HuH-7 (cell line): ENCODE results near the gene PCSK9.

Experiments
- DNase-seq: peaks from one replicate; pipeline ENCODE4 v3.0.0; 2011; ENCODE audit warnings: low spot score

PCSK9 gene

GRCh38 chr1:55044617-55045397 lies 5.5 kb downstream of the PCSK9 start:
- no peak for DNase-seq

DNA sequence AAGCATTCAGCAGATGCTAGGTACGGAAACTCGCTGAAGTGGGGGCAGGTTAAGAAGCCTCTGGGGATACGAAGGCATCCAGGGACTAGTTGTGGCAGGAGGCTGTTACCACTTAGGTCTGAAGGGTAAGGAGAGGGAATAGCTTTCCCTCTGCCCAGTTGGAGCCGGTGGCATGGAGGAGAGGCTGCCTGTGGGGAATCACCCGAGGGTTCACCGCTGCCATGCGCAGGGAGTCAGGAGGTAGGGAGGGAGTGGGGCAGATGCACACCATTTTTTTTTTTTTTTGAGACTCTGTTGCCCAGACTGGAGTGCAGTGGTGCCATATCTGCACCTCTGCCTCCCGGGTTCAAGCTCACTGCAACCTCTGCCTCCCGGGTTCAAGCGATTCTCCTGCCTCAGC lies 6.1 kb downstream of the PCSK9 start:
- no peak for DNase-seq

DNA sequence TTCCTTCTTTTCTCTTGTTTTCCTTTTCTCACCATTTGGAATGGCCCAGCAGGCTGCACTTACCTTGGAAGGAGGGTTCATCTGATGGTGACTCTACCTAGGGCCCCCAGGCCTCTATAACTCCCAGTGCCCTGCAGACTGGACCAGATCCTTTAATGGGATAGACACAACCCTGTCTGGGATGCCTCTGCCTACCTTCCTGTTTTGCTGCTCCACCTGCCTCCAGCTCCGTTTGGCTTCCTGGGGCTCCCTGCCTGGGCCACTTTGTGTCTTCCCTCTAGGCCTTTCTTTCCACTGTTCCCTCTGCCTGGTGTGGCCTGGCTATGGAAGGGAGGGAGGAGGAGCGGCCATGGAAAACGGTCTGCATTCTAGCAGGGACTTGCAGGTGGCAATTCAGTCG lies 7.5 kb downstream of the PCSK9 start:
- DNase-seq, result no peak

DNA sequence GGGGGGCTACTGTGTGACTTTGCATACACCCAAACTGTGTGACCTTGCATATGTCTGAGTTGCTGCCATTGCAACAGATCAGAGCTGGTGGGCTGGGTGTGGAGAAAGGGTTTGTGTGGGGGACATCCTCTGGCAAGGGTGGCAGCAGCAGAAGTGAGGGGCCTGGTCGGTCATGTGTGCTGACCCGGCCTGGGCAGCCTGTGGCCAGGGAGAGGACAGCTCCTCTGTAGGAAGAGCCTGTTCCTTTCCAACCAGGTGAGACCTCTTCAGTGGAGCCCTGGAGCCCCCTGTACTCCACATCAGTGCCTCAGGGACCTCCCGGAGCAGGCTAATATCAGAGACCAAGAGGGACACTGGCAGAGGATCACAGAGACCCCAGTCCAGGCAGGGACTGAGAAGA lies 8.3 kb downstream of the PCSK9 start:
- DNase-seq, result no peak

GRCh38 chr1:55048453-55049270 lies 9.3 kb downstream of the PCSK9 start:
- DNase-seq, result no peak

GRCh38 chr1:55049271-55049913 lies 10.0 kb downstream of the PCSK9 start:
- DNase-seq, result no peak

DNA sequence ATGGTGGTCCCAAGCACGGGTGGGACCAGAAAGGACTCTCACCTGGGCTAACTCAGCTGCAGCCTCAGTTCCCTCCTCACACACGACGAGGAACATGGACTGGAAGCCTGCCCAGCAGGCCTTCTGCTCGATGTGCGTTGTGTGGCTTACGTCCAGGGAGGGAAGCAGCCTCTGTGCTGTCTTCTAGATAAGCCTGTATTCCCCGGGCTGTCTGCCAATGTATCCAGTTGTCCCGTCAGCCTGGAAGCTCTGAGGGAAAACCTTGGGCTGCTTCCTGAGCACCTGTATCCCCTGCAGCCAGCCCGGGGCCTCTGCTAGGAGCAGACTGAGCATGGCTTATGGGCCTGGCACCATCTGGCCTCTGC lies 10.5 kb downstream of the PCSK9 start:
- DNase-seq, result no peak

DNA sequence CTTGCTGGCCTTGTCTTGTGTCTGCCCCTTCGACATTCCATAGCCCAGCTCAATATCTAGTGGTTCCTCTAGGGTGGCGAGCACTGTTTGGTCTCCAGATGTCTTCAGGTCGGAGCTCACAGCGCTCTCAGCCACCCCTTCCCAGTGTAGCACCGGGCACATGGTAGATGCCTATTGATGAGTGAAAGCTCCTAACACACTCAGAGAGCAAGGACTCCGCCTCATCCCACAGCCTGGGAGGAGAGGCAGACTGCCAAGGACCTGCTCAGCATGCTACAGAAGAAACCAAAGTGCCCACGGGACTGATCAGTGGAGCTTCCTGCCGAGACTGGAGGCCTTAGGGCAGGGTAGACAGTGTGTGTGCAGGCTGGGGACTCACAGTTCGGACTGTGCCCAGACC lies 10.9 kb downstream of the PCSK9 start:
- DNase-seq, result no peak

GRCh38 chr1:55051169-55051568 lies 11.8 kb downstream of the PCSK9 start:
- DNase-seq, result no peak

- no peak for DNase-seq
Measured at GRCh38 chr1:55051621-55052020, 12.3 kb downstream of the PCSK9 start.

DNA sequence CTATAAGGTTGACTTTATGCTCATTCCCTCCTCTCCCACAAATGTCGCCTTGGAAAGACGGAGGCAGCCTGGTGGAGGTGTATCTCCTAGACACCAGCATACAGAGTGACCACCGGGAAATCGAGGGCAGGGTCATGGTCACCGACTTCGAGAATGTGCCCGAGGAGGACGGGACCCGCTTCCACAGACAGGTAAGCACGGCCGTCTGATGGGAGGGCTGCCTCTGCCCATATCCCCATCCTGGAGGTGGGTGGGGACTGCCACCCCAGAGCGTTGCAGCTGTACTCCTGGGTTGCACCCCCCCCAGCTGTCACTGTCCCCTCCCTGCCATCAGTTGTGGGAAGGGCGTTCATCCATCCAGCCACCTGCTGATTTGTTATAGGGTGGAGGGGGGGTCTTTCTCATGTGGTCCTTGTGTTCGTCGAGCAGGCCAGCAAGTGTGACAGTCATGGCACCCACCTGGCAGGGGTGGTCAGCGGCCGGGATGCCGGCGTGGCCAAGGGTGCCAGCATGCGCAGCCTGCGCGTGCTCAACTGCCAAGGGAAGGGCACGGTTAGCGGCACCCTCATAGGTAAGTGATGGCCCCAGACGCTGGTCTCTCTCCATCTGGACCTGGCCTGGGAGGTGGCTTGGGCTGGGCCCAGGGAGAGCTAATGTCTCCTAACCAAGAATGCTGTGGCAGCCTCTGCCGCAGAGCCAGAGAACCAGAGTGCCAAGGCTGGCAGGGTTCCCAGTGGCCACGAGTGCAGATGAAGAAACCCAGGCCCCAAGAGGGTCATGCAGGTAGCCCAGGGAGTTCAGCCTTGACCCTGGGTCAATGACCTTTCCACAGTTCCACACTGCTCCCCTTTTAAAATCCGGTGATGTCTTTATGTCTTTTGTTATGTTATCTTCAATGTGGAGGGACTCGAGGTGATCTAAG lies 13.1 kb downstream of the PCSK9 start:
- DNase-seq, result no peak

GRCh38 chr1:55053265-55053954 lies 14.1 kb downstream of the PCSK9 start:
- DNase-seq, result no peak

GRCh38 chr1:55054396-55054795 lies 15.0 kb downstream of the PCSK9 start:
- no peak for DNase-seq

GRCh38 chr1:55055084-55055882 lies 15.9 kb downstream of the PCSK9 start:
- DNase-seq, result no peak

DNA sequence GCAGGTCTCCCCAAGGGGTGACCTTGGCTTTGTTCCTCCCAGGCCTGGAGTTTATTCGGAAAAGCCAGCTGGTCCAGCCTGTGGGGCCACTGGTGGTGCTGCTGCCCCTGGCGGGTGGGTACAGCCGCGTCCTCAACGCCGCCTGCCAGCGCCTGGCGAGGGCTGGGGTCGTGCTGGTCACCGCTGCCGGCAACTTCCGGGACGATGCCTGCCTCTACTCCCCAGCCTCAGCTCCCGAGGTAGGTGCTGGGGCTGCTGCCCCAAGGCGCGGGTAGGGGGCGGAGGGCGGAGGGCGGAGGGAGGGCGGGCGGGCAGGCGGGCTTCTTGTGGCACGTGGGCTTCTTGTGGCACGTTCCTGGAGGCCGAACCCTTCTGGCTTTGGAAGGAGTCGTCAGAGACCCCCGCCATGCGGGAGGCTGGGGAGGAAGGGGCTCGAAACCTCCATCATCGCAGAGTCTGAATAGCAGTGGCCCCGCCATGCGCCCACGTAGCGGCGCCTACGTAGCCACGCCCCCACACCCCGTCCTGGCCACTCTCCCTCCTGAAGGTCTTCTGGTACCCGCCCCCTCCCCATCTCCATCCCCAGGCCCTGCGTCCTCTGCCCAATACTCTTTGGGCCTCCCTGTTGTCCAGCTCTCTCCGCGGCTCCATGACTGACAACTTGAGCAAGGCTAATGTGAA lies 16.7 kb downstream of the PCSK9 start:
- DNase-seq, result no peak

- no peak for DNase-seq
Measured at GRCh38 chr1:55056632-55056992, 17.3 kb downstream of the PCSK9 start.

DNA sequence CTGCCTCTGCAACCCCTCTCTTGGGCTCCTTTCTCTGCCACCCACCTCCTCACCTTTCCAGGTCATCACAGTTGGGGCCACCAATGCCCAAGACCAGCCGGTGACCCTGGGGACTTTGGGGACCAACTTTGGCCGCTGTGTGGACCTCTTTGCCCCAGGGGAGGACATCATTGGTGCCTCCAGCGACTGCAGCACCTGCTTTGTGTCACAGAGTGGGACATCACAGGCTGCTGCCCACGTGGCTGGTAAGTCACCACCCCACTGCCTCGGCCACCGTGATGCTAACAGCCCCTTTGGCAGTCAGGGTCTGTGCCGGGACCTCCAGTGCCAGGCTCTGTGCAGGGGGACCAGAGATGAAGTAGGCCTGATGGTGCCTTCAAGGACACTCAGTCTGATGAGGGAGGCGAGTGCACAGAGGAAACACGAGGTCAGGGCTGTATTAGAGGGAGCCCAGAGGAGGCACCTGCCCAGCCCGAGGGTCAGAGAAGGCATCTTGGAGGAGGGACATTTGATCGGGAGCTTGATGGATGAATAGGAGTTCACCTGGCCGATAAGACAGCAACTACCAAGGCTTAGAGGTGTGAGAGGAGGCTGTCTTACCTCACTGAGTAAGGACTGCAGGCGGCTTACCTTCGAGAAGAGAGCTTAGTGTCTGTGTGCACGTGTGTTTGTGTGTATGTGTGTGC lies 18.1 kb downstream of the PCSK9 start:
- DNase-seq, result no peak

- DNase-seq, result no peak
Measured at GRCh38 chr1:55057956-55058298, 18.6 kb downstream of the PCSK9 start.

GRCh38 chr1:55059302-55060132 lies 20.2 kb downstream of the PCSK9 start:
- DNase-seq, result no peak
